HCT116 (cell line): ENCODE data around the gene TAF9. TPM values are rescaled to one million over a fixed set of nuclear protein-coding genes. Genes with fewer than 3 reads are reported as not detected.

ENCODE experiments used
- ATAC-seq: fragments of 200-7000 bp; cut with Tn5 transposase; 2 replicates; pipeline ENCODE4 v1.9.1; 2020; ENCODE audit warnings: mild to moderate bottlenecking, moderate library complexity
- BruUV-seq: library from RNA; stranded (reverse); fragments of 400-500 nt; replicated peaks from 2 replicates; lab custom pipeline; 2021; lab: Mats Ljungman, UMichigan
- CTCF ChIA-PET: fragments of 300-600 bp; sonication (Branson Sonifier 250); formaldehyde crosslinking; loops from one replicate; lab custom pipeline; 2021; ENCODE audit warnings: antibody characterized with exemption; lab: Charles Lee
- POLR2A ChIA-PET: fragments of 300-600, 350-600 bp; sonication (Branson Sonifier 250); formaldehyde crosslinking; loops from one replicate; lab custom pipeline; 2021; ENCODE audit warnings: antibody characterized with exemption; lab: Charles Lee
- RAD21 ChIA-PET, 2 experiments: fragments of 300-600 bp; sonication (Branson Sonifier 250); formaldehyde crosslinking; loops; one replicate each; lab custom pipeline; 2023; ENCODE audit warnings: low total read pairs in 2 of 2; ENCODE audit not compliant: uncharacterized antibody in 2 of 2, unreplicated experiment in 2 of 2, low non-redundant PET in 1 of 2; lab: Charles Lee
- DNase-seq: peaks from one replicate; pipeline ENCODE4 v3.0.0-alpha.2; 2010; ENCODE audit warnings: low read depth, low spot score
- H2AFZ ChIP-seq: fragments of 200-600 bp; shearing (Covaris generic), sonication (generic); 2 replicates; pipeline ENCODE4 v1.6.1; 2017; ENCODE audit warnings: low read depth, mixed run types, mixed read lengths, antibody characterized with exemption, low read length; ENCODE audit not compliant: poor library complexity, severe bottlenecking
- H3K27ac ChIP-seq: 2 replicates; pipeline ENCODE4 v1.5.1; 2012; ENCODE audit warnings: low read depth, low read length
- H3K27me3 ChIP-seq: fragments of 200-600 bp; sonication (generic); 2 replicates; pipeline ENCODE4 v1.6.1; 2016; ENCODE audit warnings: mixed run types, low read length, mixed read lengths; ENCODE audit not compliant: insufficient read depth
- H3K36me3 ChIP-seq, 2 experiments: fragments of 200-500 bp in 1 of 2; fragments of 200-600 bp in 1 of 2; sonication (Bioruptor generic) in 1 of 2; sonication (generic) in 1 of 2; 2 replicates each; pipeline versions ENCODE4 v1.5.1 to v1.6.1; 2014 to 2016; ENCODE audit warnings: low read length in 2 of 2, inconsistent platforms in 1 of 2, mixed read lengths in 1 of 2, mixed run types in 1 of 2; ENCODE audit not compliant: insufficient read depth in 2 of 2, control insufficient read depth in 1 of 2
- H3K4me1 ChIP-seq, 2 experiments: fragments of 200-600 bp in 1 of 2; sonication (generic) in 1 of 2; 2 replicates each; pipeline versions ENCODE4 v1.5.1 to v1.6.1; 2012 to 2017; ENCODE audit warnings: low read length in 2 of 2, inconsistent platforms in 1 of 2, mild to moderate bottlenecking in 1 of 2, mixed read lengths in 1 of 2, mixed run types in 1 of 2, moderate library complexity in 1 of 2; ENCODE audit not compliant: insufficient read depth in 2 of 2, control insufficient read depth in 1 of 2
- H3K4me2 ChIP-seq: fragments of 200-600 bp; sonication (generic); 2 replicates; pipeline ENCODE4 v1.6.1; 2017; ENCODE audit warnings: mixed run types, low read length, mixed read lengths
- H3K4me3 ChIP-seq, 2 experiments: fragments of 200-600 bp in 1 of 2; sonication (generic) in 1 of 2; replicated peaks in 1 of 2; 2 replicates each; pipeline ENCODE4 v1.5.1; 2011 to 2016; ENCODE audit warnings: low read length in 2 of 2, control low read depth in 1 of 2, low read depth in 1 of 2, mild to moderate bottlenecking in 1 of 2, mixed read lengths in 1 of 2, mixed run types in 1 of 2
- H3K79me2 ChIP-seq: fragments of 200-600 bp; sonication (generic); 2 replicates; pipeline ENCODE4 v1.6.1; 2017; ENCODE audit warnings: mild to moderate bottlenecking, mixed run types, low read length, moderate library complexity, mixed read lengths; ENCODE audit not compliant: insufficient read depth
- H3K9ac ChIP-seq: fragments of 200-600 bp; sonication (generic); 2 replicates; pipeline ENCODE4 v1.6.1; 2016; ENCODE audit warnings: low read length, mixed read lengths
- H3K9me2 ChIP-seq: fragments of 200-600 bp; sonication (generic), shearing (Covaris generic); 2 replicates; pipeline ENCODE4 v1.6.1; 2017; ENCODE audit warnings: mixed run types, mild to moderate bottlenecking, moderate library complexity; ENCODE audit not compliant: insufficient read depth
- H3K9me3 ChIP-seq, 2 experiments: fragments of 200-500 bp in 1 of 2; fragments of 200-600 bp in 1 of 2; sonication (Bioruptor generic) in 1 of 2; sonication (generic) in 1 of 2; 2 replicates each; pipeline ENCODE4 v1.6.1; 2014 to 2017; ENCODE audit warnings: low read length in 2 of 2, mixed read lengths in 2 of 2, inconsistent platforms in 1 of 2, low read depth in 1 of 2, mild to moderate bottlenecking in 1 of 2, mixed run types in 1 of 2, moderate library complexity in 1 of 2; ENCODE audit not compliant: control insufficient read depth in 1 of 2, insufficient read depth in 1 of 2
- H4K20me1 ChIP-seq: fragments of 200-600 bp; sonication (generic), shearing (Covaris generic); 2 replicates; pipeline ENCODE4 v1.6.1; 2017; ENCODE audit warnings: mixed run types, mild to moderate bottlenecking, moderate library complexity; ENCODE audit not compliant: insufficient read depth
- CTCF ChIP-seq, 3 experiments: fragments of 200-600 bp in 1 of 3; sonication (generic) in 1 of 3; IDR thresholded peaks in 2 of 3; conservative IDR thresholded peaks in 1 of 3; 2 replicates each; pipeline ENCODE4 v1.5.1; 2012 to 2017; ENCODE audit warnings: low read depth in 2 of 3, low read length in 2 of 3, antibody characterized with exemption in 1 of 3, borderline replicate concordance in 1 of 3, control low read depth in 1 of 3, mild to moderate bottlenecking in 1 of 3, mixed read lengths in 1 of 3, mixed run types in 1 of 3, moderate library complexity in 1 of 3; ENCODE audit not compliant: insufficient read depth in 1 of 3
- EGR1 ChIP-seq: IDR thresholded peaks from 2 replicates; pipeline ENCODE4 v1.6.1; 2012; ENCODE audit warnings: low read depth
- EZH2phosphoT487 ChIP-seq: fragments of 200-600 bp; IDR thresholded peaks from 2 replicates; pipeline ENCODE4 v1.6.1; 2018; ENCODE audit warnings: antibody characterized with exemption, borderline replicate concordance
- MAX ChIP-seq: IDR thresholded peaks from 2 replicates; pipeline ENCODE4 v1.6.1; 2012
- POLR2AphosphoS5 ChIP-seq: IDR thresholded peaks from 2 replicates; pipeline ENCODE4 v1.6.1; 2011; ENCODE audit warnings: mild to moderate bottlenecking, low read depth, low read length, moderate library complexity
- RAD21 ChIP-seq: IDR thresholded peaks from 2 replicates; pipeline ENCODE4 v1.6.1; 2012; ENCODE audit warnings: low read depth, mild to moderate bottlenecking
- SIN3A ChIP-seq: IDR thresholded peaks from 2 replicates; pipeline ENCODE4 v1.6.1; 2012; ENCODE audit warnings: low read depth
- ZBTB33 ChIP-seq: IDR thresholded peaks from 2 replicates; pipeline ENCODE4 v1.6.1; 2011; ENCODE audit warnings: mild to moderate bottlenecking, low read length, moderate library complexity; ENCODE audit not compliant: insufficient replicate concordance; ENCODE audit errors: extremely low read depth
- ZFX ChIP-seq: fragments of 450-650 bp; IDR thresholded peaks from 2 replicates; pipeline ENCODE4 v1.6.1; 2017
- ZNF274 ChIP-seq: fragments of 200-500 bp; sonication (Bioruptor generic); IDR thresholded peaks from 2 replicates; pipeline ENCODE4 v1.6.1; 2014; ENCODE audit warnings: mild to moderate bottlenecking, low read depth, low read length, inconsistent platforms
- intact Hi-C: fragments of 100-400 bp; cut with micrococcal nuclease; formaldehyde crosslinking; loops from 2 replicates; pipeline ENCODE4 v1.10.0; 2022
- total RNA-seq: library from RNA; stranded (reverse); gene quantifications from one replicate; pipeline ENCODE4 v1.2.1, GENCODE V29; 2021; ENCODE audit not compliant: unreplicated experiment

The TAF9 gene
- total RNA-seq, 1 experiment from 2014 or later, result 92.0 TPM

GRCh38 chr5:69331528-69332445 lies 37.5 kb downstream of the TAF9 start:
- Histone ChIP-seq H3K4me3 (peak overlapping the region; percentile 65 to 85), H3K27ac (peak overlapping the region; percentile 67), H3K27me3 (no peaks in the 10 kb centered on the region), H3K4me2 (peak overlapping the region; percentile 84), H3K9ac (peak overlapping the region; percentile 67), H3K9me3 (no peaks in the 10 kb centered on the region), H2AFZ (no peak overlapping the region), H3K36me3 (no peaks in the 10 kb centered on the region), H3K9me2 (no peaks in the 10 kb centered on the region), H3K4me1 (peaks cover 9 to 48% of the 10 kb centered on the region in 2 experiments; a peak in 3 of 4 replicates), H4K20me1 (no peaks in the 10 kb centered on the region), H3K79me2 (peaks cover 7% of the 10 kb centered on the region)
- ChIA-PET RAD21 (no interaction called here), CTCF (interaction anchor here (0.6 kb wide), 1 partner anchor 70 kb away, joined by 3 read pairs; no protein-coding TSS in a partner anchor), POLR2A (no interaction called here)
- intact Hi-C loops, result loop anchor here (10.0 kb wide), 2 partner anchors 63 to 287 kb away; no protein-coding TSS in a partner anchor
- DNase-seq (no peak), ATAC-seq (no peak)
- TSS peak; percentile 86 for BruUV-seq
- TF ChIP-seq RAD21 (no peak), CTCF (IDR thresholded peaks at IDR 0.05 in 2 of 3, conservative IDR thresholded peaks at IDR 0.05 in 1 of 3; ENCODE audit: borderline replicate concordance in 1 of 3, insufficient read depth in 1 of 3, low read depth in 2 of 3, low read length in 2 of 3) (no peak), SIN3A (no peak), POLR2AphosphoS5 (no peak), ZNF274 (no peak), ZBTB33 (no peak), EGR1 (no peak), MAX (no peak), EZH2phosphoT487 (no peak), ZFX (no peak)
